ENCODE measurements around the gene TMEM163.

GRCh38 chr2:134718817-134719814 lies at the start of gene TMEM163:
- no peak for TF ChIP-seq EP300 (IDR thresholded peaks at IDR 0.05)
- TF ChIP-seq, protein P1, sequence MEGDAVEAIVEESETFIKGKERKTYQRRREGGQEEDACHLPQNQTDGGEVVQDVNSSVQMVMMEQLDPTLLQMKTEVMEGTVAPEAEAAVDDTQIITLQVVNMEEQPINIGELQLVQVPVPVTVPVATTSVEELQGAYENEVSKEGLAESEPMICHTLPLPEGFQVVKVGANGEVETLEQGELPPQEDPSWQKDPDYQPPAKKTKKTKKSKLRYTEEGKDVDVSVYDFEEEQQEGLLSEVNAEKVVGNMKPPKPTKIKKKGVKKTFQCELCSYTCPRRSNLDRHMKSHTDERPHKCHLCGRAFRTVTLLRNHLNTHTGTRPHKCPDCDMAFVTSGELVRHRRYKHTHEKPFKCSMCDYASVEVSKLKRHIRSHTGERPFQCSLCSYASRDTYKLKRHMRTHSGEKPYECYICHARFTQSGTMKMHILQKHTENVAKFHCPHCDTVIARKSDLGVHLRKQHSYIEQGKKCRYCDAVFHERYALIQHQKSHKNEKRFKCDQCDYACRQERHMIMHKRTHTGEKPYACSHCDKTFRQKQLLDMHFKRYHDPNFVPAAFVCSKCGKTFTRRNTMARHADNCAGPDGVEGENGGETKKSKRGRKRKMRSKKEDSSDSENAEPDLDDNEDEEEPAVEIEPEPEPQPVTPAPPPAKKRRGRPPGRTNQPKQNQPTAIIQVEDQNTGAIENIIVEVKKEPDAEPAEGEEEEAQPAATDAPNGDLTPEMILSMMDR (IDR thresholded peaks at IDR 0.05) = no peak
